GM12878 (cell line): ENCODE measurements around the gene PRKCE.

ENCODE experiments used
- CTCF ChIP-seq, 3 experiments: IDR thresholded peaks in 2 of 3; conservative IDR thresholded peaks in 1 of 3; 2 replicates each; pipeline ENCODE4 v1.5.1; 2011; ENCODE audit warnings: low read depth in 3 of 3, low read length in 3 of 3, mild to moderate bottlenecking in 3 of 3, control low read depth in 2 of 3, moderate library complexity in 2 of 3, inconsistent platforms in 1 of 3, mixed read lengths in 1 of 3; ENCODE audit not compliant: control insufficient read depth in 2 of 3, insufficient read depth in 1 of 3; ENCODE audit errors: extremely low read depth in 1 of 3
- EZH2 ChIP-seq: IDR thresholded peaks from 2 replicates; pipeline ENCODE4 v1.6.1; 2012; ENCODE audit warnings: low read depth, mild to moderate bottlenecking, control low read depth, inconsistent platforms, low read length, borderline replicate concordance; ENCODE audit not compliant: control insufficient read depth
- FOXK2 ChIP-seq: fragments of 450-650 bp; IDR thresholded peaks from 2 replicates; pipeline ENCODE4 v1.6.1; 2017; ENCODE audit warnings: mild to moderate bottlenecking, moderate library complexity
- FOXM1 ChIP-seq: IDR thresholded peaks from 2 replicates; pipeline ENCODE4 v1.6.1; 2012; ENCODE audit warnings: low read depth, mild to moderate bottlenecking, inconsistent platforms, low read length, moderate library complexity
- IKZF1 ChIP-seq: fragments of 450-650 bp; conservative IDR thresholded peaks from 2 replicates; pipeline ENCODE4 v1.6.1; 2017; ENCODE audit warnings: antibody characterized with exemption, mild to moderate bottlenecking
- MAX ChIP-seq: IDR thresholded peaks from 2 replicates; pipeline ENCODE4 v1.6.1; 2012; ENCODE audit warnings: low read depth, low read length, improper control_type of control experiment
- NFIC ChIP-seq: IDR thresholded peaks from 2 replicates; pipeline ENCODE4 v1.6.1; 2012; ENCODE audit warnings: low read depth, mild to moderate bottlenecking, inconsistent platforms, low read length, moderate library complexity
- POLR2A ChIP-seq: IDR thresholded peaks from 2 replicates; pipeline ENCODE4 v1.6.1; 2011; ENCODE audit warnings: low read depth, mild to moderate bottlenecking, low read length
- SMAD1 ChIP-seq: fragments of 450-650 bp; IDR thresholded peaks from 2 replicates; pipeline ENCODE4 v1.6.1; 2018; ENCODE audit warnings: mild to moderate bottlenecking, low read depth; ENCODE audit not compliant: partially characterized antibody
- ZBTB11 ChIP-seq: fragments of 450-650 bp; formaldehyde crosslinking; IDR thresholded peaks from 2 replicates; pipeline ENCODE4 v1.5.0; 2022; ENCODE audit warnings: mild to moderate bottlenecking, missing genetic modification characterization
- ZNF274 ChIP-seq: IDR thresholded peaks from one replicate; pipeline ENCODE4 v1.8.0; 2011; ENCODE audit not compliant: insufficient read length, insufficient read depth

GRCh38 chr2:46074501-46074900 is 423.0 kb downstream of the PRKCE start:
- TF ChIP-seq SMAD1, result no peak
- TF ChIP-seq POLR2A, result no peak
- no peak for TF ChIP-seq FOXK2
- no peak for TF ChIP-seq NFIC
- no peak for TF ChIP-seq FOXM1
- TF ChIP-seq MAX, result no peak
- no peak for TF ChIP-seq EZH2
- TF ChIP-seq IKZF1, result no peak
- no peak for TF ChIP-seq ZNF274
- TF ChIP-seq CTCF (IDR thresholded peaks at IDR 0.05 in 2 of 3, conservative IDR thresholded peaks at IDR 0.05 in 1 of 3; ENCODE audit: control insufficient read depth in 2 of 3, extremely low read depth in 1 of 3, insufficient read depth in 1 of 3, low read depth in 3 of 3, low read length in 3 of 3), result no peak
- no peak for TF ChIP-seq ZBTB11 (CRISPR knock-in tag)
